Thyroid gland (tissue), 4 donors: ENCODE data around the gene CCDC34.

Experiments used
- CTCF ChIP-seq, 6 experiments: fragments of 200-600 bp in 3 of 6; fragments of 450-650 bp in 3 of 6; sonication (generic) in 3 of 6; IDR thresholded peaks; one replicate each; pipeline ENCODE4 v1.5.1; 2016 to 2019; ENCODE audit warnings: antibody characterized with exemption in 6 of 6, mild to moderate bottlenecking in 2 of 6, inconsistent platforms in 1 of 6, moderate library complexity in 1 of 6
- POLR2A ChIP-seq, 2 donors: fragments of 450-650 bp; IDR thresholded peaks; one replicate each; pipeline ENCODE4 v1.6.1; 2017; ENCODE audit warnings: antibody characterized with exemption in 2 of 2, mild to moderate bottlenecking in 2 of 2, moderate library complexity in 1 of 2

- TF ChIP-seq CTCF (IDR thresholded peaks at IDR 0.05) (no peak), POLR2A (IDR thresholded peaks at IDR 0.05) (no peak)
Measured at GRCh38 chr11:27355575-27356104, 7.4 kb downstream of the CCDC34 start.
